Kidney epithelial cell (primary cell): ENCODE measurements around the gene CCR1. TPM values are rescaled to one million over a fixed set of nuclear protein-coding genes. Genes with fewer than 3 reads are reported as not detected.

ENCODE experiments used
- DNase-seq: peaks from one replicate; pipeline ENCODE4 v3.0.0-alpha.2; 2010; ENCODE audit warnings: low read depth
- H3K27me3 ChIP-seq: 2 replicates; pipeline ENCODE4 v1.6.0; 2011; ENCODE audit warnings: low read length; ENCODE audit not compliant: control insufficient read depth, insufficient read depth
- H3K36me3 ChIP-seq: 2 replicates; pipeline ENCODE4 v1.5.1; 2011; ENCODE audit warnings: low read length; ENCODE audit not compliant: control insufficient read depth, insufficient read depth
- H3K4me3 ChIP-seq: 2 replicates; pipeline ENCODE4 v1.5.1; 2011; ENCODE audit warnings: low read depth, mild to moderate bottlenecking, control low read depth, low read length
- CTCF ChIP-seq: IDR thresholded peaks from 2 replicates; pipeline ENCODE4 v1.5.1; 2011; ENCODE audit warnings: mild to moderate bottlenecking, moderate library complexity, low read length, control low read depth, inconsistent platforms; ENCODE audit not compliant: insufficient read depth, poor library complexity, severe bottlenecking
- total RNA-seq: library from RNA; depleted of rRNA; stranded (reverse); fragments of >200 nt; gene quantifications from 2 replicates; pipeline ENCODE4 v1.2.3, GENCODE V29; 2015

The CCR1 gene
- total RNA-seq, 1 donor from 2014 or later, result not detected

GRCh38 chr3:46239301-46239938, 31.3 kb upstream of the CCR1 start:
- no peak for DNase-seq
- TF ChIP-seq CTCF, result no peak
- no peak overlapping the region for H3K4me3 ChIP-seq
- no peaks in the 10 kb centered on the region for H3K36me3 ChIP-seq
- H3K27me3 ChIP-seq, result no peaks in the 10 kb centered on the region

- no peak for DNase-seq
- H3K27me3 ChIP-seq, result no peaks in the 10 kb centered on the region
- TF ChIP-seq CTCF, result no peak
- no peaks in the 10 kb centered on the region for H3K36me3 ChIP-seq
- H3K4me3 ChIP-seq, result no peak overlapping the region
Measured at GRCh38 chr3:46238386-46238785, 30.3 kb upstream of the CCR1 start.

DNA sequence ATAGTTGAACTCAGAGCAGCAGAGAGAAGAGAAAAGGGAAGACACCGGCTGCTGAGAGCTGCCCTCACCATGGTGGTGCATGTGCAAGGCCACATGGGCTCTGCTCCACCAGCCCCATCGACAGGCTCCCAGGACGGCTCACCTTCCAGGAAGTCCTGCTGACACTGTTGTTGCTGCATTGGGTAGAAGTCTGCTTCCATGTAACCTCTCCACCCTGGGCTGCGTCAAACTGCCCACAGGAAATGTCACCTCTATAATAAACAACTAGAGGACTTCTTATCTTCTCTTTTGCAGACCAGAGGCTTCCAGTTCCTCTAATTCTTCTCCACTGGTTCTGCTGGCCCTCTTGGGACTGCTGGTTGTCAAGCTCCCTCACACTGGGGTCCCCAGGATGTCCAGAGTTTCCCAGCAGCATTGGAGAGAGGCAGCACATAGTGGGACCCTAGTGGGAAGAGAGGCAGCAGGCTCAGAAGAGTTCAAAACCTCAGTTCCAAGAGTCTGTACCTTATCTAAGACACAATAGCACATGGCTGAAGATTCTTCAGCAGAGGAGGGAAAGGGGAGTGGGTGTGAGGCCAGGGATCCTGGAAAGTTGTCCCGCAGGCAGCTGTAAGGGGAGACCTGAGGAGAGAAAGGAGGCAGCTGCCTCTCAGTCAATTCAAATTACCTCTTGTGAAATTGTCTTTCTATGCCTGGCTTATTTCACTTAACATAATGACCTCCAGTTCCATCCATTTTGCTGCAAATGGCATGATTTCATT, 28.4 kb upstream of the CCR1 start:
- DNase-seq, result no peak
- TF ChIP-seq CTCF, result no peak
- H3K36me3 ChIP-seq, result no peaks in the 10 kb centered on the region
- peaks cover 2% of the 10 kb centered on the region for H3K27me3 ChIP-seq
- H3K4me3 ChIP-seq, result no peak overlapping the region

DNA sequence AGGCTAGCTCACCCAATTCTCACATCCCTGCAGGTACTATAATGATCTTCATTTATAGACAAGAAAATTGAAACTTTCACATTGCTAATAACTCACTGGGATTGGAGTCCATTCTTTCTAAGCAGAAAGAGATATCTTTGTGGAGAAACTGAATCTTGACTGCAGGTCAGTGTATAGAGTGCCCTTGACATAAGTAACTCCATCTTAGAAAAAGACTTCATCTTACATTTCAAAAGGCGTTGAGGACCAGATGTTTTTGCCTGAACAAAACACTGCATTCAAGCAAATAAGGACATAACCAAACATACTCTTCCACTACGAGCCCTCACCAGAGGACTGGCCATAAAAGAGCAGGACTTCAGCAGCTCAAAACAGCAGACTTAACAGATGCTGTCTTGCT, 27.3 kb upstream of the CCR1 start:
- Histone ChIP-seq H3K27me3 (peaks cover 2% of the 10 kb centered on the region), H3K4me3 (no peak overlapping the region), H3K36me3 (no peaks in the 10 kb centered on the region)
- no peak for DNase-seq
- no peak for TF ChIP-seq CTCF

DNA sequence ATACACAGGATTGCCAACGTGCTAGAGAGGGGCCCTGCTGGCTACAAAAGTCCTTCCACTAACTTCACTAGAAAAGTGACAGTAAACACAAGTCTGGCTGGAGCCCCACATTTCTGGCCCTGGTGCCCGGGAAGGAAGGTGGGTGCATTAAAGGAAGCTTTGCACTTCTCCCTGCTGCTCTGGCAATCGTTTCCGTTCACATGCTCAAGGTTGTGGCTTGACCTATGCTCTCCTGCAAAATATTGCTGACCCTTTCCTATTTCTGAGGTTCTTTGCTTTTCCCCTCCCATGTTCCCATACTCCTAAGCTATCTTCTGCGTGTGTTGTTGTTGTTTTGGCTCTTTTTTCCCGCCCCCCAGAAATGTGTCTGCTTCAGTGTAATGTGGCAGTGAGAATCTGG, 25.1 kb upstream of the CCR1 start:
- H3K4me3 ChIP-seq, result no peak overlapping the region
- no peaks in the 10 kb centered on the region for H3K36me3 ChIP-seq
- no peak for DNase-seq
- TF ChIP-seq CTCF, result no peak
- H3K27me3 ChIP-seq, result peaks cover 2% of the 10 kb centered on the region
